Keratinocyte (primary cell): Measurements from ENCODE around the gene CUL2.

ENCODE experiments used
- EZH2 ChIP-seq: IDR thresholded peaks from one replicate; pipeline ENCODE4 v1.6.1; 2012; ENCODE audit warnings: inconsistent platforms, mild to moderate bottlenecking, low read length, moderate library complexity
- TF ChIP-seq, protein P1 (sequence below), 3 experiments: IDR thresholded peaks in 1 of 3; conservative IDR thresholded peaks in 1 of 3; optimal IDR thresholded peaks in 1 of 3; 2 replicates in 2 of 3; 3 replicates in 1 of 3; pipeline versions ENCODE3 to v1.5.1; 2011; ENCODE audit warnings: low read length in 3 of 3, mild to moderate bottlenecking in 3 of 3, moderate library complexity in 2 of 3, control low read depth in 1 of 3, inconsistent platforms in 1 of 3; ENCODE audit not compliant: insufficient read depth in 2 of 3; ENCODE audit errors: extremely low read depth in 1 of 3

DNA sequence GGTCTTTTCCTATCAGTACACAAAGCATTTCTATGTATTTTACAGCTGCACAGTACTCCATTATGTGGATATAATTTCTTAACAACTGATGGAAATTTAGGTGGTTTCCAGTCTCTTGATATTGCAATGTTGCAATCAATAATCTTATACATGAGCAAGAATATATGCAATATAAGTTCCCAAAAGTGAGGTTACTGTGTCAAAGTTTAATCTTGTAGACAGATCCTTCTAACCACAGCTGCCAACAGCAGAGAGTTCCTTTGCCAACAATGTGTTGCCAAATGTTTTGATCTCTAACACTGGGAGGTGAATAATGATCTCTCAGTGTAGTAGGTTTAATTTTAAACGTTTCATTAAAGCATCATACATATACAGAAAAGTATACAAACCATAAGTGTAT is 54.5 kb downstream of the CUL2 start:
- TF ChIP-seq, protein P1, sequence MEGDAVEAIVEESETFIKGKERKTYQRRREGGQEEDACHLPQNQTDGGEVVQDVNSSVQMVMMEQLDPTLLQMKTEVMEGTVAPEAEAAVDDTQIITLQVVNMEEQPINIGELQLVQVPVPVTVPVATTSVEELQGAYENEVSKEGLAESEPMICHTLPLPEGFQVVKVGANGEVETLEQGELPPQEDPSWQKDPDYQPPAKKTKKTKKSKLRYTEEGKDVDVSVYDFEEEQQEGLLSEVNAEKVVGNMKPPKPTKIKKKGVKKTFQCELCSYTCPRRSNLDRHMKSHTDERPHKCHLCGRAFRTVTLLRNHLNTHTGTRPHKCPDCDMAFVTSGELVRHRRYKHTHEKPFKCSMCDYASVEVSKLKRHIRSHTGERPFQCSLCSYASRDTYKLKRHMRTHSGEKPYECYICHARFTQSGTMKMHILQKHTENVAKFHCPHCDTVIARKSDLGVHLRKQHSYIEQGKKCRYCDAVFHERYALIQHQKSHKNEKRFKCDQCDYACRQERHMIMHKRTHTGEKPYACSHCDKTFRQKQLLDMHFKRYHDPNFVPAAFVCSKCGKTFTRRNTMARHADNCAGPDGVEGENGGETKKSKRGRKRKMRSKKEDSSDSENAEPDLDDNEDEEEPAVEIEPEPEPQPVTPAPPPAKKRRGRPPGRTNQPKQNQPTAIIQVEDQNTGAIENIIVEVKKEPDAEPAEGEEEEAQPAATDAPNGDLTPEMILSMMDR (optimal IDR thresholded peaks at IDR 0.05 in 1 of 3, IDR thresholded peaks at IDR 0.05 in 1 of 3, conservative IDR thresholded peaks at IDR 0.05 in 1 of 3; ENCODE audit: extremely low read depth in 1 of 3, insufficient read depth in 2 of 3, low read length in 3 of 3), result no peak
- no peak for TF ChIP-seq EZH2
